ENCODE data around the gene CHD6.

DNA sequence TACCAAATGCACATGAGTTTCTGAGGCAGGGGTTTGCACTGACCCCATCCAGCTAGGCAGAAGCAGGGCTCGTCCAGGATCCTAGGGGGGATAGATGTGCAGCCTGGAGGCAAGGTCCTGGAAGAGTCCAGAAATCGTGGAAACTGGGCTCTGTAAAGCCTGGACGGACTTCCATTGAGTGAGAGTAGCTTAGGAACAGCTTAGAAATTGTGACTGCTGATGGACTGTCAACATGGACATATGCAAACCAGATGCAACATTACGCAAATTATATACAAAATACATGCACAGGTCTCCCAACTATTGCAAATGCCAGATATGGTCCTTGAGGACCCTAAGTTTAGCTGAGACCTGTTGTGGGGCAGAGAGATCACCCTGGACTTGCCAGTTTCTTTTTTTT is 246.8 kb downstream of the CHD6 start:
- no peak for TF ChIP-seq POLR2A (IDR thresholded peaks at IDR 0.05)
- no peak for TF ChIP-seq POLR2AphosphoS5 (IDR thresholded peaks at IDR 0.05)
